Measurements from ENCODE around the gene RND3.

RND3 gene

DNA sequence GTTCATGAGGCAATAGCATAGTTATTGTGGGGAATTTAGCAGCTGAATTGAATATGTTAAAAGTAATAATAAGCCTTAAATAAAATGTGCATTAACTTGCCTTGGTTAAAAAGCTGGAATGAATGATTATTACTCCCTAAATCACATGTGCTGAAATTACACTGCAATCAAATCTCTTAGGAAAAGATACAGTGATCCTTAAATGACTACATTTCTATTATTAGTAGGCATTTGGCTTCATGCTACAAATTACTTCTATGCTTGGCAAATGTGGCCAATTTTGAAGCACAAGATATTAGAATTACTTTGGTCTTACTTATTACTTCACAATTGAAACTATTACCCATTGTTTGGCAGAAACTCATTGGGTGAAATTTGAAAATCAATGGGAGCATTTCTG lies 5.4 kb downstream of the RND3 start:
- no peak for DNase-seq (ENCODE audit: low spot score)
- in situ Hi-C loops (cut with MboI; ENCODE audit: low sequenced_read_pairs, unreplicated experiment), result loop anchor here (10.0 kb wide), 1 partner anchor 887 kb away; no protein-coding TSS in a partner anchor
- TF ChIP-seq CTCF (IDR thresholded peaks at IDR 0.05; ENCODE audit: borderline replicate concordance, control extremely low read depth, extremely low read depth, insufficient read depth, missing control alignments), result no peak

DNA sequence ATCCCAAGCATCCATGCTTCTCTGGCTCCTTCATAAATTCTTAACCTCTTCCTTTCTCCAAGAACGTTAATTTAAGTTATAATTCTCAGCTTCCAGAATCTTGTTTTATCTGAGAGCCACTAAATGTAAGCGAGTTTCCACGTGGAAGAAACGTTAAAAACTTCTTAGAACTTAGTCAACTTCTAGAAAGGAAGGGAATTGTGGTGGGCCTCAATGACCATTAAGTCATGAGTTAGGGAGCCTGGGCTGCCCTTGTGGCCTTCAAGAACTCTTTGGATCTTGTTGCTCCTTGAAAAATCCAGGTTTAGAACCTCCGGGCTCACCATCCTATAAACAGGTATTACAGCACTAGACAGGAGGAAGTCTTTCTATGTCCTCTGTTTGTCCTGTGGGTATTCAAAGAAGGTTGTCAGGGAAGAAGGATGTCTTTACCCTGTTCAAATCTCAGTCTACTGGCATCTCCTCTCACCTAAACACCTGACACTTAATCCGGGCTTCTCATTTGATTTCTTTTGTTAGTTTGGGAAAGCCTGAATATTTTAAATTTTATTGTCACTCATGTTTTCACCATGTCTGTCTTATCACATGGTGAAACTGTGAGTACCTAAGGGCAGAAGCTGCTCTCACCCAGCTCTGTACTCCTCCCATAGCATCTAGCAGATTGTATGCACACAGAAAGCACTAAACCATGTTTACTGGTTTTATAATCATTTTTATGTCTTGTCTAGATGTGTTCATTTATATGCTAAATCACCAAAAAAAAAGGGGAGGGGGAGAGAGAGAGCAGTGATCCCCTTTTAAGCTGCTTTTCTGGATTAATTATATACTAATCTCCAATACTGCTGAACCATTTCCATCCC lies 6.3 kb downstream of the RND3 start:
- DNase-seq (ENCODE audit: low spot score), result no peak
- no peak for TF ChIP-seq CTCF (IDR thresholded peaks at IDR 0.05; ENCODE audit: borderline replicate concordance, control extremely low read depth, extremely low read depth, insufficient read depth, missing control alignments)
- in situ Hi-C loops (cut with MboI; ENCODE audit: low sequenced_read_pairs, unreplicated experiment), result loop anchor here (10.0 kb wide), 1 partner anchor 886 kb away; no protein-coding TSS in a partner anchor

- TF ChIP-seq CTCF (IDR thresholded peaks at IDR 0.05; ENCODE audit: borderline replicate concordance, control extremely low read depth, extremely low read depth, insufficient read depth, missing control alignments), result no peak
- in situ Hi-C loops (cut with MboI; ENCODE audit: low sequenced_read_pairs, unreplicated experiment), result loop anchor here (10.0 kb wide), 1 partner anchor 885 kb away; no protein-coding TSS in a partner anchor
- DNase-seq (ENCODE audit: low spot score), result no peak
Observed at GRCh38 chr2:150480241-150480640, 7.2 kb downstream of the RND3 start.

GRCh38 chr2:150479075-150479915 lies 8.2 kb downstream of the RND3 start:
- DNase-seq (ENCODE audit: low spot score), result no peak
- in situ Hi-C loops (cut with MboI; ENCODE audit: low sequenced_read_pairs, unreplicated experiment), result no loop called here
- TF ChIP-seq CTCF (IDR thresholded peaks at IDR 0.05; ENCODE audit: borderline replicate concordance, control extremely low read depth, extremely low read depth, insufficient read depth, missing control alignments), result no peak

DNA sequence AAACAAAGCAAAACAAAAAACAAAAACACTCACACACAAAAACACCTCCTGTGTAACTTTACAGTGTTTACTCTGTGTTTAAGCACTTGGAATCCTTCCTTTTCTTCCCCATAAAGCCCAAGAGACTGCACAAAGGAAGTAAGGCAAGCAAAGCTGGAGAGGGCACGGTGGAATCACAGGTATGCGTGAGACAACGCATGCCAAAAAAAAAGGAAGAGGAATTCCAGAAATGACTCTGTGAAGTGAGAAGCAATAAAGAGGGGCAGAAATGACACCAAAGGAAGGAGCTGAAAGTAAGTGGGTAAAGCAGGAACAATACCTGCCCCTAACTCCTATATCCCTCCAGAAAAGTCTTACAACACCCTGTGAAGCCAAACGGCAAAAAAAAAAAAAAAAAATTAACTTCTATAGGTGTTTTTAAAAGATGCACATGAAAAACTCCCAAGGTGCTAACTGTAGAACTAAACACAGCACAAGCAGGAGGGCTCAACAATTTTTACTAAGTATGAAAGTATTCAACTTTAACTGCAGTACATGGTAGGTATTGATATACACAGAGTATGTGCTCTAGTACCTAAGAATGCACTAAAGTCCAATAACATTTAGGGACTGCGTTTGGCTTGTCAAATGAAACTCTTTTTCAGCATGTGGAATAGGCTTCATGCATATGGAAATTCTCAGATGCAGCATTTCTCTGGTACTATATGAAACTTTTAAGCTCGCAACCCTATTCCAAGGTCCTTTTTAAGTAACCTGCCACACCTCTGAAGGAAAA lies 9.1 kb downstream of the RND3 start:
- in situ Hi-C loops (cut with MboI; ENCODE audit: low sequenced_read_pairs, unreplicated experiment), result no loop called here
- DNase-seq (ENCODE audit: low spot score), result no peak
- TF ChIP-seq CTCF (IDR thresholded peaks at IDR 0.05; ENCODE audit: borderline replicate concordance, control extremely low read depth, extremely low read depth, insufficient read depth, missing control alignments), result no peak

DNA sequence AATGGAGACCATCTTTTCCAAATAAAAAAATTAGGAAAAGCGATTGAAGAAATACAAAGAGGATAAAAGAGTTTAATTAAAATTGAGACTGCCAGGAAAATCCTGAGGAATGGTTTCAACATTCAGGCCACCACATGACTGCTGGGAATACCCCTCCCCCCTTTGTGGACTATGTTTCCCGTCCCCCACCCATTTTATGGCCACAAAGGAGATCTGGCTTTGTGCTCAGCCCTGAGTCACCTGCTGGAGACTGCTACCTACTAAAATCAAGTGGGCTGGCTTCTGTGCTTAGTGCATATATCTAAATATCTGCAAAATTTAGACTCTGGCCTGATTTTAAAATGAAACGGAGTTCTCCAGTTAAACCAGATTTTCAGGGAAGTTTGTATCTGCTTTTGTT lies 10.1 kb downstream of the RND3 start:
- in situ Hi-C loops (cut with MboI; ENCODE audit: low sequenced_read_pairs, unreplicated experiment), result no loop called here
- DNase-seq (ENCODE audit: low spot score), result no peak
- no peak for TF ChIP-seq CTCF (IDR thresholded peaks at IDR 0.05; ENCODE audit: borderline replicate concordance, control extremely low read depth, extremely low read depth, insufficient read depth, missing control alignments)

Measured in GM13976 (cell line).